T-helper 2 cell treated with Interferon-gamma antibody and Interleukin-4, amounts not matched to agents 100 ng/mL and 5 ng/mL, for 36 hours (primary cell): ENCODE results near the gene TSC22D4. TPM values are rescaled to one million over a fixed set of nuclear protein-coding genes. Genes with fewer than 3 reads are reported as not detected.

Experiments used
- intact Hi-C: fragments of 100-400 bp; cut with micrococcal nuclease; formaldehyde crosslinking; loops from one replicate; pipeline ENCODE4 v1.15.1; 2023
- total RNA-seq: library from RNA; stranded (reverse); gene quantifications from 2 replicates; pipeline ENCODE4 v1.2.3, GENCODE V29; 2022

Gene TSC22D4
- total RNA-seq, 1 donor from 2014 or later = 95.7 TPM

DNA sequence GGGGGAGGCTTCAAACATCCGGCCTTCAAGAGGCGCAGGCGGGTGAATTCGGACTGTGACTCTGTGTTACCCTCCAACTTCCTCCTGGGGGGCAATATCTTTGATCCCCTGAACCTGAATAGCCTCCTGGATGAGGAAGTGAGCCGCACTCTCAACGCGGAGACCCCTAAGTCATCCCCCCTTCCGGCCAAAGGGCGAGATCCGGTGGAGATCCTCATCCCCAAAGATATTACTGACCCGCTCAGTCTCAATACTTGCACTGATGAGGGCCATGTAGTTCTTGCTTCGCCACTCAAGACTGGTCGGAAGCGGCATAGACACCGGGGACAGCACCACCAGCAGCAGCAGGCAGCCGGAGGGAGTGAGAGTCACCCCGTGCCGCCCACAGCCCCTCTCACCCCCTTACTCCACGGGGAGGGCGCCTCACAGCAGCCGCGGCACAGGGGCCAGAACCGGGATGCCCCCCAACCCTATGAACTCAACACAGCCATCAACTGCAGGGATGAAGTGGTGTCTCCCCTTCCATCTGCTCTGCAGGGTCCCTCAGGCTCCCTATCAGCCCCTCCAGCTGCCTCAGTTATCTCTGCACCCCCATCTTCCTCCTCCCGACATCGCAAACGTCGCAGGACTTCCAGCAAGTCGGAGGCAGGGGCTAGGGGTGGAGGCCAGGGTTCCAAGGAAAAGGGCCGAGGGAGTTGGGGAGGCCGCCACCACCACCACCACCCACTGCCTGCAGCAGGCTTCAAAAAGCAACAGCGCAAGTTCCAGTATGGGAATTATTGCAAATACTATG is 48.3 kb downstream of the TSC22D4 start:
- intact Hi-C loops = loop anchor here (10.0 kb wide), 1 partner anchor 454 kb away; the partner anchor contains the start of gene UFSP1

DNA sequence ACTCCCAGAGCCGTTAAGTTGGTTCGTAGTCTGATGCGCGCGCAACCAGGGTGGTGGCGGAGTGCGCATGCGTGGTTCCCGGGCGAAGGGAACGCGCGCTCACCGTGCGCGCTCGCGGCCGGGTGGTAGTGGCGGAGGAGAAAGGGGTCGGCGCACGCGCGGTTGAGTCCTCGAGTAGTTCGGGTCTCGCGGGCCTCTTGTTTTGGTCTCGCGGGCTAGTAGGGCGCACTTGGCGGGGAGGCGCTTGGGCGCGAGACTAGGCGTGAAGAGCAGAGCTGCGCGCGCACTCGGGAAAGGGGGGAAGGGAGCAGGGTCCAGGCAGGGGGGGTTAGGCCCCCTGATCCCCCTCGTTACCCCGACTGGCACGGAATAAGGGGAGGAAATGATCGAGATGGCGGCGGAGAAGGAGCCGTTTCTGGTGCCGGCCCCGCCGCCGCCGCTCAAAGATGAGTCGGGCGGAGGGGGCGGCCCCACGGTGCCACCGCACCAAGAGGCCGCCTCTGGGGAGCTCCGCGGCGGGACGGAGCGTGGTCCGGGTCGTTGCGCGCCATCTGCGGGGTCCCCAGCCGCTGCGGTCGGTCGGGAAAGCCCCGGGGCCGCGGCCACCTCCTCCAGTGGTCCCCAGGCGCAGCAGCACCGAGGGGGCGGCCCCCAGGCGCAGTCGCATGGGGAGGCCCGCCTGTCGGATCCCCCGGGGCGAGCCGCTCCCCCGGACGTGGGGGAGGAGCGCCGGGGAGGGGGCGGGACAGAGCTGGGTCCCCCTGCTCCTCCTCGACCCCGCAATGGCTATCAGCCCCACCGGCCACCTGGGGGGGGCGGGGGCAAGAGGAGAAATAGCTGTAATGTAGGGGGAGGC is 49.1 kb downstream of the TSC22D4 start, which contains the start of gene MEPCE:
Gene MEPCE (plus strand): TSS at position 195 of the 856 bp plus-strand sequence. CDS start 188 bp downstream, at position 383.
- intact Hi-C loops = loop anchor here (1.0 to 10.0 kb wide), 10 partner anchors 49 to 925 kb away; partner anchors contain the start of genes AGFG2, FBXO24, GNB2 and LAMTOR4

DNA sequence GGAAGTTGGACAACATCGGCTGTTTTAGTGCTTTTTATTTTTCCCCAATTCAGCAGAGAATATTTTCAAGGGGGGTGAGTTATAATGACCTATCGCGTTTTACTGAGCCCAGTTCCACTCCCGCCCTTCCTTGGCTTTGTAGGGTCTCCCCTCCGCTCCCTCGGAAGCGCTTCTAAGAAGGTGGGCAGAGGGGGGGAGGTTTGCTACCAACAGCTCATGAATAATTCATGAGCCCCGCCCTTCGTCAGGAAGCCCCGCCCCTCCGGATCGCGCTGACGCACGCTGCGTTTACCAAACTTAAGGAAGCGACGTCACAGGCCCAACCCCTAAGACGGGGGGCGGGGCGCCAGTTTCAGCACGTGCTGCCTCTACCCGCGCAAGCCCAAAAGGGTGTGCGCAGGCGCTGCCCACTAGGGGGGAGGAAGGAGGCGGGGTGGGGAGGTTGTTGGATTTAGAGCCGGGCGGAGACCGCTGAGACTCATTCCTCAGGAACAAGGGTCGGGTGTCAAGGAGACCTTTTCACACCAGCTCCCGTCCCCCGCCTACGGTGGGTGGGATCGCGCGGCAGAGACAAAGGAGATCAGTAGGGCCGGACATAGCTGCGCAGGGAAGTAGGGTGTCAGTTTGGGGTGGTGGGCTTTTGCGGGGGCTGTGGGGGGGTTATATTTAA is 49.9 kb downstream of the TSC22D4 start:
- intact Hi-C loops = loop anchor here (1.0 to 5.0 kb wide), 11 partner anchors 7 to 924 kb away; partner anchors contain the start of genes AGFG2, FBXO24, GNB2 and LAMTOR4

DNA sequence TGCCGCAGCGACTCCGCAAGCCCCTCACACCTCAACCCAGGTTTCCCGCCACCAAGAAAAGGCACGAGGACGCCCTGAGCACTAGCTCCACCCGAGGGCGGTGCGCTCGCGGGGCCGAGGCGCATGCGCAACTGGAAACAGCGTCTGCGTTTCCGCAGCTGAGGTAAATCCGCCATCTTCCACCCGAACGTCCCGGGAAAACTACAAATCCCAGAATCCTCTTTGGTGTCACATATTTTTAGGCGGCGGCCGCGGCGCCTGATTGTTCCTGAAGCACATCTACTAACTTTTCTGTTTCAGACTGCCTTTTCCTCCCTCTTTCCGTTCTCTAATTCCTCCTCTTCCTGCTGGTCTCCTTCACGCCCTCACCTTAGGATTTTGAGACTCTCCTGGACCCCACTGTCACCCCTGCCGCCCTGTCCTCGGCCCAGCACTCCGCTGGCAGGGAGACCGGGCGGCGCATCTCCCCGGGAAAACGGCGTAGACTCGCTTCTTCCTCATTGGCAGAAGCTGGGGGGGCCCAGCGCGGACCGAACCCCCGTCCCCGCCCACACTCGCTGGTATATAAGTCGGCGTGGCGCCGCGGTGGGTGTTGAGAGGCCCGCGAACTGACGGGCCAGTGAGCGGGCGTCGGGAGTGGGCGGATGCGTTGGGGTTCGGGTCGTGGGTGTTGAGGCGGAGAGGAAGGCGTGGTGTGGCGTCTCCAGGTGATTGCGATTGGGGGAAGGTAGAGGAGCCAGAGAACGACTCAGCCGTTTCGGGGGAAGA is 50.6 kb downstream of the TSC22D4 start, which contains the start of gene ZCWPW1:
Gene ZCWPW1 (minus strand): TSS at position 505 of the 768 bp plus-strand sequence. CDS start 8,054 bp downstream, outside the sequence.
- intact Hi-C loops = loop anchor here (1.0 to 5.0 kb wide), 7 partner anchors 8 to 924 kb away; partner anchors contain the start of genes MBLAC1, PPP1R35, TSC22D4 and ZKSCAN5

DNA sequence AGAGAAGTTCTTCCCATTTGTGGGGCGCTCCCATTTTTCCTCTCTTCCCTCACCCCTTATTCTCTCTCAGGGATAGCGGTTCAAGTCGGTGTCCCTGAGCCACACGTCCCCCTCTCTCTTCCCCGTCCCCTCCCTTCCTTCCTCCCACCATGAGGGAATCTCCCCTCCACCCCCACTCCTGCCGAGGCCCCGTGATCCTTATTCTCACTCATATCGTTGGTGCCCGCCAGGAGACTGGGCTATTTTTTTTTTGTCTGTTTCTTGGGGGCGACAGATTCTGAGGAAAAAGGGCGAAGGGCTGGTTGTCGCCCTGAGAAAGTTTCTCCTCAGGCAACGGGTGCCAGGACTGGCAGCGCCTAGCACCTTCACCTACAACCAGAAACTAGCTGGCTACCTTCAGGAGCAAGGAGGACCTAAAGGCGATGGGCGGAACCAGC is 51.2 kb downstream of the TSC22D4 start:
- intact Hi-C loops = loop anchor here (1.0 to 5.0 kb wide), 7 partner anchors 9 to 923 kb away; partner anchors contain the start of genes MBLAC1, PPP1R35, TSC22D4 and ZKSCAN5

DNA sequence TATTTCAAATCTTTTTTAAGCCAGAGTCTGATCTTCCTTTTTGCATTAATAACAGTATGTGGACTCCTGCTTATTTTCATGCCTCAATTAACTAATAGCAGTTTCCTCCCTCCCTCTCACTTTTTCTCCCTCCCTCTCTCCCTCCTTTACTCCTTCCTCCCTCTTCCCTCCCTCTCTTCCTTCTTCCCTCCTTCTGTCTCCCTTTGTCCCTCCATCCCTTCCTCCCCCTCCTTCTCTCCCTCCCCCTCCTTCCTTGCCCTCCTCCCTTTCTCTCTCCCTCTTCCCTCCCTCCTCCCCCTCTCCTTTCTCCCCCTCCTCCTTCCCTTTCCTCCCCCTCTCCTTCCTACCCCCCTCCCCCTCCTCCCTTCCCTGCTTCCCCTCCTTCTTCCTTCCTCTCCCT is 52.5 kb downstream of the TSC22D4 start:
- intact Hi-C loops = loop anchor here (5.0 kb wide), 1 partner anchor 344 kb away; the partner anchor contains the start of gene ZNF3

DNA sequence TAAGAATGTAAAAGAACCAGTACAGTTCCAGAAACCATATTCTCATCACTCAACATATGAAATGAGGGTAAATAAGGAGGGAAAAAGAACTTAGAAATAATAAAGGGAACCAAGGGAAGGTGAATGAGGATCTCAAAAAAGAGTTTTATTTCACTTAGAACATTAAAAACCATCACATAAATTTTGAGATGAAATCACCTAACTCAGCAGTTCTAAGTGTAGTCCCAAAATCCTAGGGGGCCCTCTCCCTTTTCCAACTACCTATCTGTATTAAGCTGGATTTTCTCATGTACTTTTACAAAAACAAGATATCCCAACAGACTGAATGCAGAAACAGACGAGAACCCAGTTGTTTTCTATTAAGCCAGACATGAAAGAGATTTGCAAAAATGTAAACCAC is 53.7 kb downstream of the TSC22D4 start:
- intact Hi-C loops = loop anchor here (5.0 kb wide), 1 partner anchor 343 kb away; the partner anchor contains the start of gene ZNF3

DNA sequence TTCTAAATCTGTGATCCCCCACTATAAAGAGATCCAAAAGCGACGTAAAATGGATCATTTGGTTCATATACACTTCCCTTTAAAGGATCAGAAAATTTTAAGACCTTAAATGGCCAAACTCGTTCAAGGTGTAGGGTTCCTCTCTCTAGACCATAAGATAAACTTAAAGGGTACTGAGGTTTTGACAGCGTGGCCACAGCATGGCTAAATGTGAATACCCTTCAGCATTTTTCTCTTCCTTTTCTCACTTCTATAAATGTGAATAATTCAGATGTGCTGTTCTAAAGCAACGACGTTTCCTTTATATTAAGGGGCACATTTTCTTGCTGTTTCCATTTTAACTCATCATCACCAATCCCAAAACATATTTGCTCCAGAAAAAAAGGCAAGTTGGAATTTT is 55.7 kb downstream of the TSC22D4 start:
- intact Hi-C loops = no loop called here

DNA sequence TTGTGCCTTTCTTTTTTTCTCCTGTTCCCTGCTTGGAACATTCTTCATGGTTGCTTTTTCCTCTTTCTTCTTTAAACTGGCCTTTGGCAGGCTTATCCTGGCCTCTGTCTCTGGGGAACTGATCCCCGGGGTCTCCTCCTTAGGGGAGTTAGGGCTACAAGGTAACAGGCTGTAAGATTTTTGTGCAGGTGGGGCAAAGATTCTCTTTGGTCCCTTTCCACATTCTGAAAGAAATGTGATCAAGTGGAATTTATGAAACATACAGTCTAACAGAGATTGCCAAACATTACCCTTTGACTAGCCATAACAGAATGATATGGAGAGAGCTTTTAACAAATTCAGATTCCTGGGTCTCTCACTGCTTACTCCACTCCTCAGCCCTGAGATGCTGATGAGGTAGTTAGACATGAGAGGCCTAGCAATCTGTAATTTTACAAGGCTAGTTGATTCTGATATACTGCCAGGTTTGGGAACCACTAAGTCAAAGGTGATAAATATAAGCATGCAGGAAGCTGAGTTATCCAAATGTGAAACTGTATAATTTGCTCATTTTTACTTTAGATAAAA is 59.3 kb downstream of the TSC22D4 start:
- intact Hi-C loops = no loop called here

DNA sequence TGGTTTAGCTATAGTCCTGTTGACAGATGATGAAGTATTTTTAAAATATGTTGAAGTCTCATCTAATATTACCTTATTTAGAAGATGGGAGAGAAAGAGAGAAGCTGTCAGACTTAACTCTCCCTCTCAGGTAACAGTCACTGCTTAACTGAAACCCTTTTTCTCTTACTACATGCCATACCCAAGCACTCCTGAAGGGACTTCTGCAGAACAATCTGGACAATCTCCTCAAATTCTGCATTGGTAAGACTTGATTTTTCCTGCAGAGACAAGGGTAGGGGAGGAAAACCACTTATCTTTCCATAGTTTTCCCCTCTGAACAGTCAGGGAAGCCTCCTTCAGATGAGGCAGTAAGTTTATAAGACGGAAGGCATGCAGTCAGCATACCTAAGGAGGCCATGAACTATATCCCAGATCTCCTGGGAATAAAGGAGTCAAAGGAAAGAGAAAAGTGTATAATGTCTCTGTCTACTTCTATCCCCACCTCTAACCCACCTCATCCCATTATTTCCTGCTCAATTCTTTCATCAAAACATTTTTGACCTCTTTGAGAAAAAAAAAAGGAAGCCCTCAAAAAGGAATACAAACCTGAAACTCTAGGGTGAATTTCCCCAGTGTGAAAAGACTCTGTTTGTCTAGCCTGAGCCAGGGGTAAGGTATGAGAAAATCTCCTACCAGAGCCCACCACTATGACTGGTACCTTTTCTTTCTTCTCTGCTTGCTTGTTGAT is 59.9 kb downstream of the TSC22D4 start:
- intact Hi-C loops = no loop called here

Other genes starting within 250 kb of the TSC22D4 start
- gene SPDYE3, start 171.5 kb downstream of the TSC22D4 start, total RNA-seq = not detected in 2 replicates
- 73.4 and 78.1 TPM in 2 replicates for gene PILRB, start 121.1 kb downstream of the TSC22D4 start, total RNA-seq
- gene PILRA, start 105.7 kb downstream of the TSC22D4 start, total RNA-seq = 11.5 and 12.2 TPM in 2 replicates
- gene ZCWPW1, start 50.5 kb downstream of the TSC22D4 start, total RNA-seq = 1.3 and 1.9 TPM in 2 replicates
- 42.6 and 44.4 TPM in 2 replicates for gene MEPCE, start 49.4 kb downstream of the TSC22D4 start, total RNA-seq
- gene PPP1R35, start 42.7 kb downstream of the TSC22D4 start, total RNA-seq = 68.9 and 81.8 TPM in 2 replicates
- gene SPACDR, start 15.0 kb downstream of the TSC22D4 start, total RNA-seq = 3.2 and 3.3 TPM in 2 replicates
- 0.11 TPM in 1 of 2 replicates, not detected in the other for gene NYAP1, start 4.7 kb upstream of the TSC22D4 start, total RNA-seq
- gene AGFG2, start 60.0 kb upstream of the TSC22D4 start, total RNA-seq = 39.2 and 41.3 TPM in 2 replicates
- 21.4 and 22.5 TPM in 2 replicates for gene SAP25, start 94.7 kb upstream of the TSC22D4 start, total RNA-seq
- 167 and 168 TPM in 2 replicates for gene LRCH4, start 106.9 kb upstream of the TSC22D4 start, total RNA-seq
- 1.0 and 1.2 TPM in 2 replicates for gene FBXO24, start 107.1 kb upstream of the TSC22D4 start, total RNA-seq
- gene PCOLCE, start 123.1 kb upstream of the TSC22D4 start, total RNA-seq = 13.3 and 14.4 TPM in 2 replicates
- 55.2 and 58.4 TPM in 2 replicates for gene MOSPD3, start 133.3 kb upstream of the TSC22D4 start, total RNA-seq
- gene TFR2, start 162.3 kb upstream of the TSC22D4 start, total RNA-seq = 11.7 and 13.5 TPM in 2 replicates
- not detected in 2 replicates for gene ACTL6B, start 177.2 kb upstream of the TSC22D4 start, total RNA-seq
- gene GNB2, start 194.5 kb upstream of the TSC22D4 start, total RNA-seq = 239 and 243 TPM in 2 replicates
- gene GIGYF1, start 215.0 kb upstream of the TSC22D4 start, total RNA-seq = 43.5 and 49.7 TPM in 2 replicates
- 45.4 and 46.8 TPM in 2 replicates for gene POP7, start 226.9 kb upstream of the TSC22D4 start, total RNA-seq
- gene EPO, start 241.3 kb upstream of the TSC22D4 start, total RNA-seq = not detected in 2 replicates